H9 (cell line): ENCODE data around the gene PBX4. TPM values are rescaled to one million over a fixed set of nuclear protein-coding genes. Genes with fewer than 3 reads are reported as not detected.

ENCODE experiments used
- DNase-seq: peaks from one replicate; pipeline ENCODE4 v3.0.0-alpha.2; 2017
- H2AFZ ChIP-seq: one replicate; pipeline ENCODE4 v1.6.1; 2013; ENCODE audit warnings: mild to moderate bottlenecking, low read length, control low read depth, moderate library complexity
- H2AK5ac ChIP-seq: 2 replicates; pipeline ENCODE4 v1.6.1; 2013; ENCODE audit warnings: low read length, control low read depth, mixed read lengths; ENCODE audit not compliant: insufficient read length
- H2BK120ac ChIP-seq: one replicate; pipeline ENCODE4 v1.6.1; 2013; ENCODE audit warnings: low read depth, mild to moderate bottlenecking, low read length, control low read depth, inconsistent platforms; ENCODE audit not compliant: poor library complexity, severe bottlenecking
- H2BK12ac ChIP-seq: 2 replicates; pipeline ENCODE4 v1.6.1; 2013; ENCODE audit warnings: low read length, control low read depth, mixed read lengths, low read depth; ENCODE audit not compliant: insufficient read length
- H2BK15ac ChIP-seq: 2 replicates; pipeline ENCODE4 v1.6.1; 2013; ENCODE audit warnings: low read depth, low read length, control low read depth
- H2BK20ac ChIP-seq: one replicate; pipeline ENCODE4 v1.6.1; 2013; ENCODE audit warnings: low read depth, mild to moderate bottlenecking, low read length, control low read depth, inconsistent platforms; ENCODE audit not compliant: poor library complexity, severe bottlenecking
- H2BK5ac ChIP-seq: 2 replicates; pipeline ENCODE4 v1.6.1; 2013; ENCODE audit warnings: low read length, control low read depth, mixed read lengths; ENCODE audit not compliant: insufficient read length
- H3K14ac ChIP-seq: 2 replicates; pipeline ENCODE4 v1.6.1; 2013; ENCODE audit warnings: low read length, control low read depth; ENCODE audit not compliant: insufficient read depth
- H3K18ac ChIP-seq: 2 replicates; pipeline ENCODE4 v1.6.1; 2013; ENCODE audit warnings: low read depth, mild to moderate bottlenecking, mixed read lengths, low read length, control low read depth; ENCODE audit not compliant: insufficient read length
- H3K23ac ChIP-seq: 2 replicates; pipeline ENCODE4 v1.6.1; 2013; ENCODE audit warnings: low read length, control low read depth, mixed read lengths, low read depth; ENCODE audit not compliant: insufficient read length
- H3K23me2 ChIP-seq: 2 replicates; pipeline ENCODE4 v1.6.1; 2013; ENCODE audit warnings: low read depth, mild to moderate bottlenecking, mixed read lengths, low read length, control low read depth; ENCODE audit not compliant: insufficient read length, poor library complexity, severe bottlenecking
- H3K27ac ChIP-seq: 2 replicates; pipeline ENCODE4 v1.5.1; 2013; ENCODE audit warnings: low read length, control low read depth, mixed read lengths, low read depth; ENCODE audit not compliant: insufficient read length
- H3K27me3 ChIP-seq: 2 replicates; pipeline ENCODE4 v1.6.1; 2013; ENCODE audit warnings: low read length, control low read depth, inconsistent platforms; ENCODE audit not compliant: insufficient read depth
- H3K4ac ChIP-seq: 2 replicates; pipeline ENCODE4 v1.6.1; 2013; ENCODE audit warnings: low read depth, mild to moderate bottlenecking, control low read depth, inconsistent platforms, low read length, moderate library complexity
- H3K4me1 ChIP-seq: 2 replicates; pipeline ENCODE4 v1.6.1; 2013; ENCODE audit warnings: low read length, control low read depth, inconsistent platforms; ENCODE audit not compliant: insufficient read depth
- H3K4me2 ChIP-seq: 2 replicates; pipeline ENCODE4 v1.6.1; 2013; ENCODE audit warnings: low read length, control low read depth, mixed read lengths; ENCODE audit not compliant: insufficient read length, insufficient read depth
- H3K56ac ChIP-seq: 2 replicates; pipeline ENCODE4 v1.6.1; 2013; ENCODE audit warnings: low read depth, mild to moderate bottlenecking, mixed read lengths, low read length, control low read depth; ENCODE audit not compliant: insufficient read length
- H3K79me1 ChIP-seq: 2 replicates; pipeline ENCODE4 v1.6.1; 2013; ENCODE audit warnings: low read depth, mild to moderate bottlenecking, moderate library complexity, low read length, control low read depth, inconsistent platforms; ENCODE audit not compliant: insufficient read depth, poor library complexity, severe bottlenecking
- H3K79me2 ChIP-seq: 2 replicates; pipeline ENCODE4 v1.6.1; 2013; ENCODE audit warnings: low read length, control low read depth, inconsistent platforms; ENCODE audit not compliant: insufficient read depth
- H3K9ac ChIP-seq: 2 replicates; pipeline ENCODE4 v1.6.1; 2013; ENCODE audit warnings: low read length, control low read depth, mixed read lengths; ENCODE audit not compliant: insufficient read length; ENCODE audit errors: extremely low read depth
- H3K9me3 ChIP-seq: one replicate; pipeline ENCODE4 v1.6.1; 2013; ENCODE audit warnings: low read depth, low read length, inconsistent platforms; ENCODE audit not compliant: control insufficient read depth
- H3T11ph ChIP-seq: one replicate; pipeline ENCODE4 v1.6.1; 2013; ENCODE audit warnings: mild to moderate bottlenecking, low read length, control low read depth, inconsistent platforms
- H4K20me1 ChIP-seq: one replicate; pipeline ENCODE4 v1.6.1; 2013; ENCODE audit not compliant: control insufficient read depth, insufficient read length, insufficient read depth
- H4K5ac ChIP-seq: 2 replicates; pipeline ENCODE4 v1.6.1; 2013; ENCODE audit warnings: low read depth, mild to moderate bottlenecking, mixed read lengths, low read length, control low read depth; ENCODE audit not compliant: insufficient read length
- H4K8ac ChIP-seq: replicated peaks from 2 replicates; pipeline ENCODE4 v1.6.1; 2013; ENCODE audit warnings: low read length, control low read depth, mixed read lengths, low read depth; ENCODE audit not compliant: insufficient read length
- H4K91ac ChIP-seq: 2 replicates; pipeline ENCODE4 v1.6.1; 2013; ENCODE audit warnings: low read depth, mild to moderate bottlenecking, moderate library complexity, mixed read lengths, low read length, control low read depth; ENCODE audit not compliant: insufficient read length
- H3K27ac Mint-ChIP-seq, 3 experiments: 2 replicates in 2 of 3; 3 replicates in 1 of 3; pipeline ENCODE4 v1.8.0; 2020 to 2021; ENCODE audit warnings: mixed read lengths in 3 of 3, mild to moderate bottlenecking in 1 of 3, moderate library complexity in 1 of 3
- H3K27me3 Mint-ChIP-seq: 2 replicates; pipeline ENCODE4 v1.8.0; 2021; ENCODE audit warnings: low read depth, mild to moderate bottlenecking, moderate library complexity, mixed read lengths
- H3K36me3 Mint-ChIP-seq, 3 experiments: 2 replicates in 2 of 3; 3 replicates in 1 of 3; pipeline ENCODE4 v1.8.0; 2020 to 2021; ENCODE audit warnings: low read depth in 3 of 3, mixed read lengths in 3 of 3; ENCODE audit not compliant: insufficient read depth in 1 of 3
- H3K4me1 Mint-ChIP-seq, 2 experiments: 2 replicates each; pipeline ENCODE4 v1.8.0; 2020; ENCODE audit warnings: mixed read lengths in 2 of 2
- H3K4me3 Mint-ChIP-seq, 2 experiments: 2 replicates in 1 of 2; 3 replicates in 1 of 2; pipeline ENCODE4 v1.8.0; 2020 to 2021; ENCODE audit warnings: mild to moderate bottlenecking in 2 of 2, mixed read lengths in 2 of 2, moderate library complexity in 1 of 2
- H3K9me3 Mint-ChIP-seq, 2 experiments: 2 replicates in 1 of 2; 3 replicates in 1 of 2; pipeline ENCODE4 v1.8.0; 2020; ENCODE audit warnings: mild to moderate bottlenecking in 2 of 2, mixed read lengths in 2 of 2, moderate library complexity in 1 of 2
- CTCF ChIP-seq: fragments of 200-600 bp; sonication (generic); conservative IDR thresholded peaks from 3 replicates; pipeline ENCODE4 v1.8.0; 2021; ENCODE audit warnings: antibody characterized with exemption, mild to moderate bottlenecking
- WGBS: extraction: QIAGEN DNeasy Blood & Tissue Kit; methylation state at CpG from one replicate; pipeline ENCODE4 v1.1.7; 2013; ENCODE audit warnings: missing lambda C conversion rate, low lambda C conversion rate, mixed read lengths; ENCODE audit not compliant: insufficient read length; ENCODE audit errors: extremely low coverage; 5-methylcytosine and 5-hydroxymethylcytosine counted together
- total RNA-seq: library from RNA; stranded (reverse); gene quantifications from 2 replicates; pipeline ENCODE4 v1.2.1, GENCODE V29; 2021

The PBX4 gene
- total RNA-seq, 1 experiment from 2014 or later = 3.3 TPM

GRCh38 chr19:19568802-19569756, 49.4 kb downstream of the PBX4 start:
- no peak for DNase-seq
- H2BK5ac ChIP-seq = no peak overlapping the region
- H3K14ac ChIP-seq = no peak overlapping the region
- H3K23me2 ChIP-seq = no peaks in the 10 kb centered on the region
- H2BK12ac ChIP-seq = no peak overlapping the region
- H3K4ac ChIP-seq = no peak overlapping the region
- Mint-ChIP-seq H3K27me3 (peaks cover 13% of the 10 kb centered on the region), H3K27ac (no peak overlapping the region), H3K9me3 (peaks cover 0 to 3% of the 10 kb centered on the region in 2 experiments; a peak in 1 of 5 replicates), H3K4me1 (peaks cover 8 to 9% of the 10 kb centered on the region in 2 experiments; a peak in 3 of 4 replicates), H3K4me3 (peak overlapping the region in 1 of 2 experiments; percentile 26; a peak in 1 of 5 replicates), H3K36me3 (peaks cover 15 to 21% (median 15%) of the 10 kb centered on the region in 3 experiments)
- no CpG with 5 or more reads among the region's 25 CpGs for WGBS
- H3K79me1 ChIP-seq = no peaks in the 10 kb centered on the region
- H3K23ac ChIP-seq = no peak overlapping the region
- no peak overlapping the region for H3K27ac ChIP-seq
- no peak overlapping the region for H3K18ac ChIP-seq
- H3K27me3 ChIP-seq = no peaks in the 10 kb centered on the region
- H2AK5ac ChIP-seq = no peak overlapping the region
- no peak overlapping the region for H3K9ac ChIP-seq
- H4K5ac ChIP-seq = no peak overlapping the region
- no peak overlapping the region for H2BK15ac ChIP-seq
- no peak overlapping the region for H3K4me2 ChIP-seq
- no peaks in the 10 kb centered on the region for H3K79me2 ChIP-seq
- H3K9me3 ChIP-seq = no peaks in the 10 kb centered on the region
- no peaks in the 10 kb centered on the region for H3K4me1 ChIP-seq
- no peaks in the 10 kb centered on the region for H4K20me1 ChIP-seq
- no peak overlapping the region for H3T11ph ChIP-seq
- H4K91ac ChIP-seq = no peak overlapping the region
- no peak overlapping the region for H4K8ac ChIP-seq
- no peak overlapping the region for H3K56ac ChIP-seq
- no peak overlapping the region for H2BK20ac ChIP-seq
- TF ChIP-seq CTCF = no peak
- H2AFZ ChIP-seq = no peak overlapping the region
- H2BK120ac ChIP-seq = no peak overlapping the region
